ENCODE data around the gene DLL1.

Gene DLL1

DNA sequence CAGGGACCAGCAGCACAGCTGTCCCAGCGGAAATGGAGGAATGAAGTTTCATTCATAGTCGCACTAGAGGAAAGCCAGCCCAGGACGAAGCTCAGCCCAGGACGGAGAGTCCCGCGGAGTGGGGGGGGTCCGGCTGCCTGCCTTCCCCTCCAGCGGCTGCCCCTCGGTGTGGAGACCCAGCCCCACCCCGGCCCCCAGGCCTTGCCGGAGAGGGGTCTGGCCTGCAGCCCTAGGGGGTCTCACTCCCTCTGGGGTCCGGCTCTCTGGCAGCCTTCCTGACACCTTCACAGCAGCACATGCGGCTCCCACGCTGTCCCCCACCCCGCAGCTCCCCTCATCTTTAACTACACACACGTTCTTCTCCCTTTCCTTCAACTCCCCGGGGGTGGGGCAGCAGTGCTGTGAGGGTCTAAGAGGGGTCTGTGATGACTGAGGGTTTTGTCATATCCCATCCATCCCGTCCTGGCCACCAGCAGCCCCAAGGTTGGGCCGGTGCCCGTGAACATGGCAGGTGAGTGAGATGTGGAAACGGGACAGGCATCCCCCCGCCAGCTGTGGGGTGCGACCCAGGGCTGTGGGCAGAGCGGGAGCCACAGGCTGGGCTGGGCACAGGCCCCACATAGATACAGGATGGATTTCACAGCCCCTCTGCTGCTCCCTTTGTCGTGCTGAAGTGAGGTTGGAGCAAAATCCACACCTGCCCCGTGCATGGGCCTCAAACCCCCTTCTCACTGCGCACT lies 41.8 kb downstream of the DLL1 start:
- TF ChIP-seq, protein P1, sequence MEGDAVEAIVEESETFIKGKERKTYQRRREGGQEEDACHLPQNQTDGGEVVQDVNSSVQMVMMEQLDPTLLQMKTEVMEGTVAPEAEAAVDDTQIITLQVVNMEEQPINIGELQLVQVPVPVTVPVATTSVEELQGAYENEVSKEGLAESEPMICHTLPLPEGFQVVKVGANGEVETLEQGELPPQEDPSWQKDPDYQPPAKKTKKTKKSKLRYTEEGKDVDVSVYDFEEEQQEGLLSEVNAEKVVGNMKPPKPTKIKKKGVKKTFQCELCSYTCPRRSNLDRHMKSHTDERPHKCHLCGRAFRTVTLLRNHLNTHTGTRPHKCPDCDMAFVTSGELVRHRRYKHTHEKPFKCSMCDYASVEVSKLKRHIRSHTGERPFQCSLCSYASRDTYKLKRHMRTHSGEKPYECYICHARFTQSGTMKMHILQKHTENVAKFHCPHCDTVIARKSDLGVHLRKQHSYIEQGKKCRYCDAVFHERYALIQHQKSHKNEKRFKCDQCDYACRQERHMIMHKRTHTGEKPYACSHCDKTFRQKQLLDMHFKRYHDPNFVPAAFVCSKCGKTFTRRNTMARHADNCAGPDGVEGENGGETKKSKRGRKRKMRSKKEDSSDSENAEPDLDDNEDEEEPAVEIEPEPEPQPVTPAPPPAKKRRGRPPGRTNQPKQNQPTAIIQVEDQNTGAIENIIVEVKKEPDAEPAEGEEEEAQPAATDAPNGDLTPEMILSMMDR (IDR thresholded peaks at IDR 0.05; ENCODE audit: low read depth, low read length): no peak

DNA sequence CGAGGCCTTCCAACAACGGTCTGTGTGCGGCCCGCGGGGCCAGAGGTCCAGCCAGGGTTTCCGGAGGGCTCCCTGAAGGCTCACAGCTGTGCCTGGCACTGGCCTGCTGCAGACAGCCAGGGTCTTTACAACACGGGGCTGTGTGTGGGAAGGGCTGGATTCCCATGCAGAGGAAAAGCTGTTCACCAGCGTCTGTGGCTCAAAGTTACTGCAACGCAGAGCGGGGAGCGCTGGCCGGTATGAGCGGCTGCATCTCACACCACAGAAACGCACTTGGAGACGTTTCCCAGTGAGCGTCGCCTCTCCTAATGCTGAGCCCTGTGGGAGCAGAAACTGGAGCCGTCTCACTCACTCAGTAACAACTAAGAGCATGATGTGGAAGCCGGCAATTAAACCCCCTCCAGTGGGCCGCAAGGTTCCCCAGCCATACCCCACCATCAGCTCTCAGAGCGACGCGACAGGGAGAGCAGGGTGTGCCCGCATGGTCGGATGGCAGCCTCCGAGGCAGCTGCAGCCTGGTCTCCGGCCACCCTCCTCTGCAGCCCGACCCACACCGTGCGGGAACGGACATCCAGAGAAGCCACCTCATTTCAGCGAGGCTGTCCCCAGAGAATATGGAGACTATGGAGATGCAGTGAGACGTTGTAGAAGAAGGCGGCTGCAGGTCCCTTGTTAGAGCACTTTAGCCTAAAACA lies 42.6 kb downstream of the DLL1 start:
- TF ChIP-seq, protein P1 (IDR thresholded peaks at IDR 0.05; ENCODE audit: low read depth, low read length): no peak

More for the DNA sequence above, 41.8 kb downstream of the DLL1 start:
- no peaks in the 10 kb centered on the region for H3K27me3 ChIP-seq
- DNase-seq: no peak
- no peak overlapping the region for H3K4me3 ChIP-seq (ENCODE audit: low read depth, low read length)
- no peaks in the 10 kb centered on the region for H3K36me3 ChIP-seq
- H3K9me3 ChIP-seq: no peaks in the 10 kb centered on the region
- H3K4me1 ChIP-seq: peaks cover 7% of the 10 kb centered on the region

DNA sequence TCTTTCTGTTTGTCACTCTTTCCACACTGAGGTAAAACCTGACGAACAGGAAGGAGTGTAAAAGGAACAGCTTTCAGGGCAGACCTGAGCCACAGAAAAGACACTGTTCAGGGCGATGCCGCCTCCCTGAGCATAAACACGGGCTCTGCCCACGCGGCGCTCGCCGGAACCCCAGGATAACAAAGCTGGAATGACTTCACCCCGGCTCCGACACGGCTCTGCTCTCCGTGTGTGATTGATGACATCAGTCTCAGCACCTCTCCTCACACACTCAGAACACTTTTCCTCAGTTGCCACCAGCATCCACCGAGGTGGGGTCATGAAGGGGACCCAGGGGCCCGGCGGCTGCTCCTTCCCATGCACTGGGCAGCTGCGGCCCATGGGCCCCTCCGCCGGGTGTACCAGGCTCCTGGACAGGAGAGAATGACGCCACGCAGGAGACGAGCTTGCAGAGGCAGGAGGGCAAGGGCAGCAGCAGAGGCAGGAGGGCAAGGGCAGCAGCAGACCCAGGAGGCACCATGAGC lies 43.6 kb downstream of the DLL1 start:
- Histone ChIP-seq H3K4me1 (peaks cover 9% of the 10 kb centered on the region), H3K27me3 (no peaks in the 10 kb centered on the region), H3K36me3 (no peaks in the 10 kb centered on the region), H3K9me3 (no peaks in the 10 kb centered on the region), H3K4me3 (ENCODE audit: low read depth, low read length) (no peak overlapping the region)
- TF ChIP-seq, protein P1 (IDR thresholded peaks at IDR 0.05; ENCODE audit: low read depth, low read length): no peak
- no peak for DNase-seq

More for the DNA sequence above, 42.6 kb downstream of the DLL1 start:
- Histone ChIP-seq H3K27me3 (no peaks in the 10 kb centered on the region), H3K4me3 (ENCODE audit: low read depth, low read length) (no peak overlapping the region), H3K9me3 (no peaks in the 10 kb centered on the region), H3K36me3 (no peaks in the 10 kb centered on the region), H3K4me1 (peaks cover 9% of the 10 kb centered on the region)
- no peak for DNase-seq

DNA sequence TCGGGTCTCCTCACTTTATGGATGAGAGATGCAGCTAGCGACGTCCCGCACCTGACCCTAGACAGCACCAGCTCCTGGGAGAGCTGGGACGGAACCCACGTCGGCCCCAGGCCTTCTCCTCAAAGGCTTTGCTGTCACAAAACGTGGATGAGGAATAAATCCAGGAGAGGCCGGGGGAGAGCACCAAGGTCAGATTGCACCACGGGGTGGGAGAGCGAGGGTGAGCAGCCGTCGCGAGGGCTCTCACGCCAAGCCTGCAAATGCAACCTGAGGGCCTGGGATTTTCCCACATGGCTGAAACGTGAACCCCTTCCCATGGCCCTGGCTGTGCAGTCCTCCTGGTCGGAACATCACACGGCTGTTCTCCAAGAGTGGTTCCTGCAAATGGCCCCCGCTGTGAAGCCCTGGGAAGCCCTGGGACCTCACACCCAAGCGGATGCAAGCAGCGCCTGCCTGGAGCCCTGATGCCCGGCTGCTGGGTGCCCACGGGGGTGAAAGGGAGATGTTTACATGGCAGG lies 45.3 kb downstream of the DLL1 start:
- TF ChIP-seq, protein P1 (IDR thresholded peaks at IDR 0.05; ENCODE audit: low read depth, low read length): no peak
- Histone ChIP-seq H3K27me3 (no peaks in the 10 kb centered on the region), H3K4me3 (ENCODE audit: low read depth, low read length) (no peak overlapping the region), H3K9me3 (no peaks in the 10 kb centered on the region), H3K4me1 (peaks cover 9% of the 10 kb centered on the region), H3K36me3 (no peaks in the 10 kb centered on the region)
- DNase-seq: no peak

DNA sequence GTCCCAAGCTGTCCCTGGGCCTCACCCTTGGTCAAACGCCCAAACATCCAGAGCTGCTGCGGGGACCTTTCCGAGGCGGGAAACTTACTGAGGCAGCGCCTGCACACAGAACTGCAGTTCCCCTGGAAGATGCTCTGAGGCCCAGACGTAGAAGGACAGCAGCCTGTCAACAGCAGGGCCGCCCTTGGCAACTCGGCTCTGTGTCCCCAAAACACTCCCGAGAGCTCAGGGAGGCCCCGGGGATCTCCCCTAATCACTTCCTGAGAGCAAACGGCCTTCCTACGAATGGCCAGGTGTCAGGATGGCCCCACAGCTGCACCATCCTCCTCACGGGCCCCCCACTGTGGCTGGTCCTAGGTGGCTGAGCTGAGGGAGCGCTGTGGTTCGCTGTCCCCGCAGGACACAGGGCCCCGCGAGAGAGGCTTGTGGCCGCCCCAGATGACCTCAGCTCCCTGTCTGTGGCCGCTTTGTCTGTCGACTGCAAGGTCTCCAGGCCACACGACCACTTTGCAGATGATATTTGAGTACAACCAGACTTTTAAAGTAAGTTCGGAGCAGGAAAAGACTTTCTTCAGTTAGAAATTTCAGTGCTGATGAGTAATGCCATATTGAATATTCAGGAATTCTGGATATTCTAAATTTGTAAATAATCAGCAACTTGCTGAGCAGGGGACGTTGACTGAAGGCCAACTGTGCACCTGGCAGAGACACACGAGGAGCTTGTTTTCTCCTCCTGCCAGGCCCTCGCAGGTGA lies 46.0 kb downstream of the DLL1 start:
- TF ChIP-seq, protein P1 (IDR thresholded peaks at IDR 0.05; ENCODE audit: low read depth, low read length): no peak
- Histone ChIP-seq H3K27me3 (no peaks in the 10 kb centered on the region), H3K4me1 (peaks cover 9% of the 10 kb centered on the region), H3K9me3 (no peaks in the 10 kb centered on the region), H3K4me3 (ENCODE audit: low read depth, low read length) (no peak overlapping the region), H3K36me3 (no peaks in the 10 kb centered on the region)
- no peak for DNase-seq

Measured in BE2C (cell line).